HL-60 (cell line): ENCODE results near the gene OR4C46.
"Not testable (repeated sequence)": the region's sequence is repeated elsewhere in the genome, so short reads cannot be mapped to it uniquely, and the experiment has no call there.

Experiments
- GABPA ChIP-seq: IDR thresholded peaks from 2 replicates; pipeline ENCODE4 v1.6.1; 2012; ENCODE audit warnings: low read depth
- TF ChIP-seq, protein P1 (sequence below): IDR thresholded peaks from one replicate; pipeline ENCODE4 v1.5.1; 2011; ENCODE audit warnings: low read length, control low read depth, inconsistent platforms; ENCODE audit not compliant: insufficient read depth

DNA sequence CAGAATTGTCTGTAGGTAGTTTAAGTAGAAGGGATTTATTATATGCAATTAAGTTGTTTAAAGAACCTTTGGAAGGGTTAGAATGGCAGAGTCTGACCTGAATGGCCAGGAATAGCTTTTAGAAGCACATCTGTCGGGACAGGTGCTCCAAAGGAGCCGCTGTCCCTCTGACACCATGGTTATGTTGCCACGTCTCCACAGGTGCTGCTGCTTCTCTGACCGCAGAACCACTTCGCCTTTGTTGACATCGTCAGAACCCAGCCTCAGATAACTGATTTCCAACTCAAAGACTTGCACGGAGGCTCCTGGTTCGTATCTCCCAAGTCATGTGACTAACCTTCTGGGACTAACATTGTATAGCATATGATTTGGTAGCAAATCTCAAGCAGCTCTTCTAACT lies 41.8 kb upstream of the OR4C46 start:
- TF ChIP-seq, protein P1, sequence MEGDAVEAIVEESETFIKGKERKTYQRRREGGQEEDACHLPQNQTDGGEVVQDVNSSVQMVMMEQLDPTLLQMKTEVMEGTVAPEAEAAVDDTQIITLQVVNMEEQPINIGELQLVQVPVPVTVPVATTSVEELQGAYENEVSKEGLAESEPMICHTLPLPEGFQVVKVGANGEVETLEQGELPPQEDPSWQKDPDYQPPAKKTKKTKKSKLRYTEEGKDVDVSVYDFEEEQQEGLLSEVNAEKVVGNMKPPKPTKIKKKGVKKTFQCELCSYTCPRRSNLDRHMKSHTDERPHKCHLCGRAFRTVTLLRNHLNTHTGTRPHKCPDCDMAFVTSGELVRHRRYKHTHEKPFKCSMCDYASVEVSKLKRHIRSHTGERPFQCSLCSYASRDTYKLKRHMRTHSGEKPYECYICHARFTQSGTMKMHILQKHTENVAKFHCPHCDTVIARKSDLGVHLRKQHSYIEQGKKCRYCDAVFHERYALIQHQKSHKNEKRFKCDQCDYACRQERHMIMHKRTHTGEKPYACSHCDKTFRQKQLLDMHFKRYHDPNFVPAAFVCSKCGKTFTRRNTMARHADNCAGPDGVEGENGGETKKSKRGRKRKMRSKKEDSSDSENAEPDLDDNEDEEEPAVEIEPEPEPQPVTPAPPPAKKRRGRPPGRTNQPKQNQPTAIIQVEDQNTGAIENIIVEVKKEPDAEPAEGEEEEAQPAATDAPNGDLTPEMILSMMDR = not testable (repeated sequence)
- not testable (repeated sequence) for TF ChIP-seq GABPA
